Measurements from ENCODE around the gene PTGDS. TPM values are rescaled to one million over a fixed set of nuclear protein-coding genes. Genes with fewer than 3 reads are reported as not detected.

Gene PTGDS
- polyA plus RNA-seq, 1 donor from 2014 or later: not detected

DNA sequence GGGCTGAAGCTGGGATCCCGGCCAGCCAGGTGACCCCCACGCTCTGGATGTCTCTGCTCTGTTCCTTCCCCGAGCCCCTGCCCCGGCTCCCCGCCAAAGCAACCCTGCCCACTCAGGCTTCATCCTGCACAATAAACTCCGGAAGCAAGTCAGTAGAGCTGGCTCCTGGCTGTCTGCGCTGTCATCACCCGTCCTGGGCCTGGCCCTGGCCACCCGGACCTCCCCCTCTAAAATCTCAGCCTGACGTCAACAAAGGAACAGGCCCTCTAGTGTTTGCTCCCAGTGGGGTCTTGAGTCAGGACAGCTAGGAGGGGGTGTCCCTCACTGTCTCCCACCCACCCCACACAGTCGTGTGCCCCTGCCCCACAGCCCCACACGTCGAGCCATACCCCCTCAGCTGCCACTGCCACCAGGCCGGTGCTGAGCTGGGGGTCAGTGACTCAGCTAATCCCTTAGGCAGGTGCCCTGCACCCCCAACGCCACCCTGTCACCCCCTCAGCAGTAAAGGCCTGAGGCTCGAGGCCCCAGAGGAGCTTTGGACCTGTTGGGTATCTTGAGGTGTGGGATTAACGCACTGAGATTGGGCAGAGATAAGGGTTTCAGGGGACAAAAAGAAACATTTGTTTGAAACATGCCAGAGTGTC lies 4.4 kb downstream of the PTGDS start:
- Mint-ChIP-seq H3K27me3 (peaks cover 21% of the 10 kb centered on the region), H3K9me3 (no peaks in the 10 kb centered on the region), H3K36me3 (peaks cover 2% of the 10 kb centered on the region), H3K27ac (no peak overlapping the region), H3K4me3 (no peak overlapping the region), H3K4me1 (peaks cover 0 to 6% (median 5%) of the 10 kb centered on the region in 3 donors)

DNA sequence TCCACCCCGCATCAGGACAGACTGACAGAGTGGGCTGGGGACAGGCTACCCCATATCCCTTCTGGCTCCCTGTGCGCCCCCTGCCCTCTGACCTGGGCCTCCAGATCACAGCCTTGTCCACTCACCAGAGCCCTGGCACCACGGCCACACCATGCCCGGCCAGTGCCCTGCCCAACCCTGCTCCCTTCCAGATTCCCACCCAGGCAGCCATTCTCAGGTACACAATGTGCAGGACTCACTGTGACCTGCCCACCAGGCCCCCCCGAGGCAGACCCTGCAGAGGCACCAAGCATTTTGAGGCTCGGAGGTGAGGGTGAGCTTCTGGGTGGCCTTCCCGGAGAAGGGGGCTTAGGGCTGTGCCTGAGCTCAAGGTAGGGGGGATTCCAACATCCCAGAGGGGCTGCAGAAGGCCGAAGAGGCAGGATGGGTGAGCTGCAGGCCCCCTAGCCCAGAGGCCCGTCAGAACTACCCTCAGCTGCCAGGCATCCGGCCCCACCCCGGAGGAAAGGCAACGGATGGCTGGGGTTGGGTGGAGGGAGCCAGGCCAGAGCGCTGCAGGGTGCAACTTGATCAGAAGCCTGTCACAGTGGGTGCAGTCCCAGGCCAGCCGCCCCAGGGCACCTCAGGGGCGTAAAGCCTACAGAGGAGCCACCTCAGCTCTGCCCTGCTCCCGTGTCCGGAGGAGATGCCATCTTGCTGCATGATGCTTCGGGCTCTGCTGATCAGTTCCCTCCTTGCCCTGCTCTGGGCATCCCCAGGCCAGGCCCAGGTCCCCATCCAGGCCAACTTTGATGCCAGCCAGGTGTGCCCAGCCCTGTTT lies 5.1 kb downstream of the PTGDS start, which contains the start of gene LCNL1:
LCNL1 (plus strand) TSS at position 762 of the 820 bp plus-strand sequence. CDS start 594 bp downstream, outside the sequence.
- Mint-ChIP-seq H3K27ac (peak within 1 kb of the TSS in 1 of 3 donors; percentile 71), H3K4me3 (no peak within 1 kb of the TSS), H3K9me3 (no peaks in the 10 kb centered on the region), H3K36me3 (peaks cover 2% of the 10 kb centered on the region), H3K4me1 (peaks cover 0 to 5% (median 3%) of the 10 kb centered on the region in 3 donors), H3K27me3 (peaks cover 24% of the 10 kb centered on the region)

DNA sequence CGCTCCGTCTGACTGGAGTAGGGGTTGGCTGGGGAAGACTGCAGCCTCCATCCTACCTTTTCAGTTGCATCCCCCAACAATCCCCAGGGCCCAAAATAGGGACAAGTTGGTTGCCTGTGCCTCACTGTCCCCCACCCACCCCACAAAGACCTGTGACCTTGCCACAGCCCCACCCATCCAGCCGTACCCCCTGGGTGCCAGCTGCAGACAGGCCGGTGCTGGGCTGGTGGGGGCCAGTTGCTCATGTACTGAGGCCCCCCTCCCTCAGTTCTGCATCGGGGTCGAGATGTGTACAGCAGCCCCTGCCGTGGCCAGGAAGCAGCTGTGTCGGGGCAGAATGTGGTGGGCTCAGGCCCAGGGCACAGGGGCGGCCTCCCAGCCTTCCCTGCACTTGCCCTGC lies 5.9 kb downstream of the PTGDS start:
- Mint-ChIP-seq H3K27me3 (peaks cover 28% of the 10 kb centered on the region), H3K9me3 (no peaks in the 10 kb centered on the region), H3K4me1 (peaks cover 0 to 7% (median 3%) of the 10 kb centered on the region in 3 donors), H3K27ac (no peak overlapping the region), H3K4me3 (no peak overlapping the region), H3K36me3 (peaks cover 2% of the 10 kb centered on the region)

DNA sequence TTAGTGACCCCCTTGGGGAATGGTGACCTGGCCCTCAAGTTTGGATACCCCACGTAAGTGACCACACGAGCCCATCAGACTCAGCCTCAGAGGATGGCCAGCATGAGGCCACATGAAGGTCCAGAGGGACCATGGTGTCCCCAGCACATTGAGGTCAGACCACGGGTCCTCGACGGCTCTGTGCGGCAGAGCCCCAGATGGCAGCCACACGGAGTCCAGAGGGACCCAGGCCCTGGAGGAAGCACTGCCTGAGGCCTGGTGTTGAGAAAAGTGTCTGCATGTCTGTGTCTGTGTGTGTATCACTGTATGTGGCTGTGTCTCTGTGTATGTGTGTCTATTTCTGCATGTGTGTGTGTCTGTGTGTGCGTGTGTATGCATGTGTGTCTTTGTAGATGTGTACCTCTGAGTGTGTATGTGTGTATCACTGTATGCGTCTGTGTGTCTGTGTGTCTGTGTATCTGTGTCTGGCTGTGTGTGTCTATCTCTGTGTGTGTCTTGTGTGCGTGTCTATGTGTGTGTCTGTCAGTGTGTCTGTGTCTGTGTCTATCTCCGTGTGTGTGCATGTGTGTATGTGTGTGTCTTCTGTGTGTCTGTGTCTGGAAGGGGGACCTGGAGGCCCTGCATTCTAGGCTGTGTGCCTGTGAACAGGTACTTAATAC lies 6.5 kb downstream of the PTGDS start:
- no peak overlapping the region for H3K4me3 Mint-ChIP-seq
- peaks cover 0 to 7% (median 3%) of the 10 kb centered on the region in 3 donors for H3K4me1 Mint-ChIP-seq
- H3K9me3 Mint-ChIP-seq: no peaks in the 10 kb centered on the region
- H3K27ac Mint-ChIP-seq: peak overlapping the region in 1 of 3 donors; percentile 71
- H3K27me3 Mint-ChIP-seq: peaks cover 28% of the 10 kb centered on the region
- H3K36me3 Mint-ChIP-seq: peaks cover 2% of the 10 kb centered on the region

DNA sequence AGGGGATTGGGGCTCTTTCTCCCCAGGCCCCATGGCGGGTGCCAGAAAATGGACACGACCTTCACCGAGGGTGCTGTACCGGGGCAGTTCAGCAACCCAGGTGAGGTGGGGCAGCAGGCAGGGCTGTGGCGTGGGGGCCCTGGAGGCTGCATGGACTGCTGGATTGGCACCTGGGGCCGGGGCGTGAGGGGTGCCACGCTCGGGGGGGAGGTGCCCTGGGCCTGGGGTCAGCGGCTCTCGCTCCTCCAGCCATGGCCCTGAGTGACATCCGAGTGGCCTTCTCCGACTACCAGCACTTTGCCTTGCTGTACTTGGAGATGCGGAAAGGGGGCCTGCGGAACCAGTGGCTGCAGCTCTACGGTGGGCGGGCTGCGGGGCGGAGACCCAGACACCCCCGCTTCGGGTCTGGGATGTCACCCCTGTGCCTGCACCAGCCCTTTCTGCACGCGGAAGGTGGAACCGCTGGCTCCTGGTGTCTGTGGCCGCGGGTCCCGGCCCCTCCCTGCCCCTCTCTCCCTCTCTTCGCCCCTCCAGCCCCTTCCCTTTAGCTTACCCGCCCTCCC lies 7.2 kb downstream of the PTGDS start:
- H3K4me1 Mint-ChIP-seq: peaks cover 3 to 7% (median 4%) of the 10 kb centered on the region in 3 donors
- no peak overlapping the region for H3K4me3 Mint-ChIP-seq
- peaks cover 2% of the 10 kb centered on the region for H3K36me3 Mint-ChIP-seq
- H3K27me3 Mint-ChIP-seq: peaks cover 30% of the 10 kb centered on the region
- no peaks in the 10 kb centered on the region for H3K9me3 Mint-ChIP-seq
- no peak overlapping the region for H3K27ac Mint-ChIP-seq

DNA sequence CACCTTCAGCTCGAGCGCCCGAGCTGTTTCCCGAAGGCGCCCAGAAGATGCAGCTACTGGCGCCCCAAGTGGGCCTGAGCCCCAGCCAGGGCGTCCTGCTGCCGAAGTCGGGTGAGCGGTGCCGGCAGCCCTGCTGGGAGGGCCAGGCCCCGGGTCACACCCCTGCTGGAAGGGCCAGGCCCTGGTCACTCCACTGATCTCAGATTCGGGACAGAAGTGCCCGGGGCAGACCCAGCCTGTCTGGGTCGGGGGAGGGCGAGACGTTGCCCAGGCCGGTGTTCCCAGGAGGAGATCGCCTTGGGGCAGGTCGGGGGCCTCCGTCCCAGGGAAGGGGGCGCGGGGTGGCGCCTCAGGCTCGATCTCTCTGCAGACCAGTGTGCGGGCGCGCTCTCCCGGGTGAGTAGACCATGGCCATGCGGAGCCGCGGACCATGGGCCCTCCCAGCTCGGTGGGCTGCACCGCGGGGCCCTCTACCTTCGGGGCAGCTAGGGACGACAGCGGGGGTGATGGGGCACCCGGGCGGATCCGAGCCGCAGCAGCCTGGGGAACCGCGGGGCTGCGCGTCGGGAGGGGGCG lies 7.8 kb downstream of the PTGDS start:
- Mint-ChIP-seq H3K27me3 (peaks cover 30% of the 10 kb centered on the region), H3K9me3 (no peaks in the 10 kb centered on the region), H3K4me3 (no peak overlapping the region), H3K36me3 (peaks cover 2% of the 10 kb centered on the region), H3K27ac (no peak overlapping the region), H3K4me1 (peaks cover 3 to 7% (median 4%) of the 10 kb centered on the region in 3 donors)

DNA sequence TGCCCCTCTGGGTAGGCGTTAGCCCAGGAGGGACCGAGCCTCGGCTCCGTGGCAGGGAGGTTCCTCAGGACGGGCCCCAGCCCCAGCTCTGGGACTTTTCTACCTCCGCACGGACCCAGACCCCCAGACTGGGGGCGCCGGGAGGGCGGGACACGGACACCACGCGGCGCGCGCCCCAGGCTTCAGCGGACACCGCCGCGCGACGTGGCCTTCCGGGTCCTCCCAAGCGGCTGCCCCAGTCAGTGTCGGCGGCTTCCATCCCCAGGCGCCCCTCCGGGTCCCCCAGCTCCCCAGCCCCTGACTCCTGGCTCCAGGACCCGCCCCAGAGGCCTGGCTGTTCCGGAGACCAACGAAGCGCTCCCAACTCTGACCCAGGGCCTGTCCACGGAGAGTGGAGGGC lies 8.5 kb downstream of the PTGDS start:
- Mint-ChIP-seq H3K36me3 (peaks cover 2% of the 10 kb centered on the region), H3K4me3 (peak overlapping the region in 1 of 4 donors; percentile 37), H3K27me3 (peaks cover 30% of the 10 kb centered on the region), H3K9me3 (no peaks in the 10 kb centered on the region), H3K27ac (peak overlapping the region in 1 of 3 donors; percentile 45), H3K4me1 (peaks cover 3 to 8% (median 7%) of the 10 kb centered on the region in 3 donors)

DNA sequence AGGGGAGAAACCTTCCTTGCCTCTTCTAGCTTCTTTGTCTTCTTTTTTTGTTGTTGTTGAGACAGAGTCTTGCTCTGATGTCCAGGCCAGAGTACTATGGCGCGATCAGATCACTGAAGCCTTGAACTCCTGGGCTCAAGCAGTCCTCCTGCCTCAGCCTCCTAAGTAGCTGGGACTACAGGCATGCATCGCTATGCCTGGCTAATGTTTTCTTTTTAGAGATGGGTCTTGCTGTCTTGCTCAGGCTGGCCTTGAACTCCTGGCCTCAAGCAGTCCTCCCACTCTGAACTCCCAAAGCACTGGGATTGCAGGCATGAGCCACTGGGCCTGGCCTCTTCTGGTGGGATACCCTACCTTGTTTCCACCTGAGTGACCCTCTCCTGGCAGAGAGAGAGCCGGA lies 11.6 kb downstream of the PTGDS start:
- peak overlapping the region in 1 of 3 donors; percentile 19 for H3K27ac Mint-ChIP-seq
- H3K4me1 Mint-ChIP-seq: peaks cover 8 to 9% (median 9%) of the 10 kb centered on the region in 3 donors
- no peaks in the 10 kb centered on the region for H3K9me3 Mint-ChIP-seq
- H3K36me3 Mint-ChIP-seq: peaks cover under 1% of the 10 kb centered on the region
- H3K4me3 Mint-ChIP-seq: peak overlapping the region in 1 of 4 donors; percentile 41
- H3K27me3 Mint-ChIP-seq: peaks cover 17% of the 10 kb centered on the region

DNA sequence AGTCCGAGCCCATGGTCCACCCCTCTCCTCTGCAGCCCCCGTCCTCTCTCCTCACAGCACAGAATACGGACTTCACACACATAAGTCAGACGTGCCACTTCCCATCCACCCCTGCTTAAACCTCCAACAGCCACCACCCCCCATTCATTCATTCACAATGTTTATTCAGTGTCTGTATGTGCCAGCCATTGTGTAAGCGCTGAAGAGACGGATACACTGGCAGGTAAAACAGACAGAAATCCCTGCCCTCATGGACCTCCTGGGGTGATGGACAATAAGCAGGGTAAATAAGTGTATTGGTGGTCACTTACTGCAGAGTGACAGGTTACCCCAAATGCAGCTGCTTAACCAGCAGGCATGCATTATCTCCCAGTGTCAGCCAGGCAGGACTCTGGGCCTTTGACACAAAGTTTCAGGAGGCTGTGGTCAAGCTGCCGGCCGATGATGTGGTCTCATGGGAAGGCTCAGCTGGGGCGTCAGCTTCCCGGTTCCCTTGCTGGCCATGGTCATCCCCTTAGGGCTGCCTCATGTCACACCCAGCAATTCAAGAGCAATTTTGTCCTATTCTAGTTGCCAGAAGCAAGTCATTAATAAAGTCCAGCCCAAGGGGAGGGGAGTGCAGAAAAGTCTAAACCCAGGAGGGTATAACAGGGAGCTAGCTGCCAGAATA lies 13.1 kb downstream of the PTGDS start:
- peak overlapping the region in 3 of 4 donors; percentile 18 to 86 (median 77) for H3K4me3 Mint-ChIP-seq
- no peaks in the 10 kb centered on the region for H3K9me3 Mint-ChIP-seq
- peaks cover 14% of the 10 kb centered on the region for H3K27me3 Mint-ChIP-seq

DNA sequence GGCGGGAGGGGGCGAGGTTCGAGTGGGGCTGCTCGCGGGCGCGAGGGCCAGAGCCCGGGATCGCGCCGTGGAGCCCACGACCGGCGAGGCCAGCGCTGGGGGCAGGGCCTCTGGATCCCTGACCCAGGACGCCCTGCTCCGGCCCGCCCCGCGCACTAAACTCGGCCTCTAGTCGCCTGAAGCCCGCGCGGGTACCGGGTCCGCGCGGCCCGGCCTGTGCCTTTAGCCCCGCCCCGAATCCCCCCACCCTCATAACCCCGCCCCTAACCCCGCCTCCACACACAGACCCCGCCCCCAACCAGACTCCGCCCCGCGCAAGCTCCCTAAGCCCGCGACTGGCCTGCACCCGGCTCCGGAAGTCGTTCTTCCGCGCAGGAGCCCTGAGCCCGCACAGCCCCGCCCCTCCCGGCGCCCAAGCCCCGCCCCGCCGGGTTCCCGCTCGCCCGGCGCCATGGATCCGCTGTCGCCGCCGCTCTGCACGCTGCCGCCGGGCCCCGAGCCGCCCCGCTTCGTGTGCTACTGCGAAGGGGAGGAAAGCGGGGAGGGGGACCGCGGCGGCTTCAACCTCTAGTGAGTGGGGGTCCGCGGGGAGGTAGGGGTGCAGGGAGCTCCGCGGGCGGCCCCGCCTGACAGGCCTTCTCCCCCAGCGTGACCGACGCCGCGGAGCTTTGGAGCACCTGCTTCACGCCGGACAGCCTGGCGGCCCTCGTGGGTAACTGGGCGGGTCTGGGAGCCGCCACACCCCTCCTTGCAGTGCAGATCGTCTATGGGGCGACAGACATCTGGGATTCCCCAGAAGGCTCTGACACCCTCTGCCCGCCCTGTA lies 14.9 kb downstream of the PTGDS start, which contains the start of gene PAXX:
PAXX (plus strand) TSS at position 430 of the 826 bp plus-strand sequence; CDS start at position 452, 22 bp downstream.
- H3K9me3 Mint-ChIP-seq: no peaks in the 10 kb centered on the region
- H3K27me3 Mint-ChIP-seq: peaks cover 8% of the 10 kb centered on the region
- no peaks in the 10 kb centered on the region for H3K36me3 Mint-ChIP-seq
- peak within 1 kb of the TSS; percentile 87 to 95 (median 90) for H3K27ac Mint-ChIP-seq
- H3K4me1 Mint-ChIP-seq: peaks cover 8 to 11% (median 9%) of the 10 kb centered on the region in 3 donors
- H3K4me3 Mint-ChIP-seq: peak within 1 kb of the TSS; percentile 86 to 95 (median 89)

More for the DNA sequence above, 13.1 kb downstream of the PTGDS start:
- H3K36me3 Mint-ChIP-seq: no peaks in the 10 kb centered on the region
- H3K4me1 Mint-ChIP-seq: peaks cover 6 to 9% (median 8%) of the 10 kb centered on the region in 3 donors
- peak overlapping the region in 2 of 3 donors; percentile 37 to 67 for H3K27ac Mint-ChIP-seq

DNA sequence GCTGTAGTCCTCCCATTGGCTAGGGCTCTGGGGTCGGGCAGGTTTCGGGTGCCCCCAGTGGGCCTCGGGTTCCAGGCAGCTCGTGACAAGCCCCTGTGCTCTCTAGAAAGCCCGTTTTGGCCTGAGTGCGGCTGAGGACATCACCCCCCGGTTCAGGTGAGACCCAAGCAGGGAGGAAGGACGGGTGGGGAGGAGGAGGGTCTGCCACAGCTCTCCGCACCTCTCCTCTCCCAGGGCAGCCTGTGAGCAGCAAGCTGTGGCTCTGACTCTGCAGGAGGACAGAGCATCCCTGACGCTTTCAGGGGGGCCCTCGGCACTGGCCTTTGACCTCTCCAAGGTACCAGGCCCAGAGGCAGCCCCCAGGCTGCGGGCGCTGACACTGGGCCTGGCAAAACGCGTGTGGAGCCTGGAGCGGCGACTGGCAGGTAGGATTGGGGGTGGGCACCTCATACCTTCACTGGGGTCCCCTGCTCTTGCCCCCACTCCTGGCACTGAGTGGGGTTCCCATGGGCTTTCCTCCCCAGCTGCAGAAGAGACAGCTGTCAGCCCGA lies 15.6 kb downstream of the PTGDS start:
- peaks cover 4% of the 10 kb centered on the region for H3K27me3 Mint-ChIP-seq
- no peaks in the 10 kb centered on the region for H3K36me3 Mint-ChIP-seq
- H3K9me3 Mint-ChIP-seq: no peaks in the 10 kb centered on the region
- peak overlapping the region; percentile 87 to 95 (median 90) for H3K27ac Mint-ChIP-seq
- H3K4me3 Mint-ChIP-seq: peak overlapping the region; percentile 86 to 95 (median 89)
- H3K4me1 Mint-ChIP-seq: peaks cover 12 to 14% (median 13%) of the 10 kb centered on the region in 3 donors

DNA sequence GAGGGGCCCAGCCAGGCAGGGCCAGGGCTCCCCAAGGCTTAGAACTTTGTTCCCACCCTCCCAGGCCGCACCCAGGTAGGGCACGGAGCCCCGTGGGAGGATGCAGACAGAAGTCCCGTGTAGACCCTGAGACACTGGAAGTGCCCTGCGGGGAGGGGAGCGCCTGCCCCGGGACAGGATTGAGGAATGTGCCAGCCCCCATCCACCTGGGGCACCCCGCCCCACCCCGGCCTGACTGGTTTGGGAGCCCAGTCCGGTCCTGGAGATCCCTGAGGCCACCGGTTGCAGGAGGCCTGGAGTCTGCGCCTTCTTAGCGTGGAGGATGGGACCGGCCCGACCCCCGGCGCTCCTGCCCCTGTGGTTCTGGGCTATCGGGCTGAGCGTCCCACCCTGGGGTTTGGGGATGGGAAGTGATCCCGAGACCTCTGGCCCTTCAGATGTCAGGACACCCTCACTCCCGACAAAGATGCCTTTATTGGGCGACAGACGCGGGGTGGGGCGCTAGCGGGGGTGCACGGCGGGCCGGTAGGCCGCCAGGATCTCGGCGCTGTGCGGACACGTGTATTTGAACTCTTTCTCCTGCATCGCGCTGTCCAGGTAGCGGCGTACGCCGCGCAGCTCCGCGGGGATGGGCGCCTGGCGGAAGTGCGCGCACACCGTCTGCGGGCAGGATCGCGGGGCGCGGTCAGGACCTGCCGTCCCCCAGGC lies 17.0 kb downstream of the PTGDS start:
- Mint-ChIP-seq H3K27ac (no peak overlapping the region), H3K36me3 (no peaks in the 10 kb centered on the region), H3K9me3 (no peaks in the 10 kb centered on the region), H3K27me3 (no peaks in the 10 kb centered on the region), H3K4me3 (peak overlapping the region in 2 of 4 donors; percentile 86 to 95), H3K4me1 (peaks cover 20 to 24% (median 23%) of the 10 kb centered on the region in 3 donors)
